ENCODE data around the gene CACNA1H.

- TF ChIP-seq CTCF (conservative IDR thresholded peaks at IDR 0.05; ENCODE audit: low read depth, low read length) = no peak
- no peak for TF ChIP-seq SMC3 (IDR thresholded peaks at IDR 0.05; ENCODE audit: low read depth, low read length)
- TF ChIP-seq POLR2A (IDR thresholded peaks at IDR 0.05; ENCODE audit: low read depth, low read length) = no peak
Observed at GRCh38 chr16:1259760-1260068, 106.8 kb downstream of the CACNA1H start.
